GM12878 (cell line): ENCODE data around the gene GRIK3.

Source experiments
- HDAC6 ChIP-seq: fragments of 200-600 bp; sonication (generic); IDR thresholded peaks from one replicate; pipeline ENCODE4 v1.8.0; 2017; ENCODE audit warnings: antibody characterized with exemption; ENCODE audit not compliant: unreplicated experiment
- JUND ChIP-seq: IDR thresholded peaks from 2 replicates; pipeline ENCODE4 v1.6.1; 2012; ENCODE audit warnings: low read depth, mild to moderate bottlenecking, low read length, improper control_type of control experiment, moderate library complexity
- POLR2AphosphoS2 ChIP-seq: IDR thresholded peaks from 2 replicates; pipeline ENCODE4 v1.6.1; 2011; ENCODE audit warnings: low read depth, mild to moderate bottlenecking, low read length, improper control_type of control experiment, moderate library complexity
- TF ChIP-seq, protein P1 (sequence below), 3 experiments: IDR thresholded peaks in 2 of 3; conservative IDR thresholded peaks in 1 of 3; 2 replicates each; pipeline ENCODE4 v1.5.1; 2011; ENCODE audit warnings: low read depth in 3 of 3, low read length in 3 of 3, mild to moderate bottlenecking in 3 of 3, control low read depth in 2 of 3, moderate library complexity in 2 of 3, inconsistent platforms in 1 of 3, mixed read lengths in 1 of 3; ENCODE audit not compliant: control insufficient read depth in 2 of 3, insufficient read depth in 1 of 3; ENCODE audit errors: extremely low read depth in 1 of 3
- TF ChIP-seq, protein P2 (sequence below): IDR thresholded peaks from 2 replicates; pipeline ENCODE4 v1.6.1; 2012; ENCODE audit warnings: low read length, inconsistent platforms

GRCh38 chr1:36973056-36973455, 61.3 kb downstream of the GRIK3 start:
- TF ChIP-seq, protein P1, sequence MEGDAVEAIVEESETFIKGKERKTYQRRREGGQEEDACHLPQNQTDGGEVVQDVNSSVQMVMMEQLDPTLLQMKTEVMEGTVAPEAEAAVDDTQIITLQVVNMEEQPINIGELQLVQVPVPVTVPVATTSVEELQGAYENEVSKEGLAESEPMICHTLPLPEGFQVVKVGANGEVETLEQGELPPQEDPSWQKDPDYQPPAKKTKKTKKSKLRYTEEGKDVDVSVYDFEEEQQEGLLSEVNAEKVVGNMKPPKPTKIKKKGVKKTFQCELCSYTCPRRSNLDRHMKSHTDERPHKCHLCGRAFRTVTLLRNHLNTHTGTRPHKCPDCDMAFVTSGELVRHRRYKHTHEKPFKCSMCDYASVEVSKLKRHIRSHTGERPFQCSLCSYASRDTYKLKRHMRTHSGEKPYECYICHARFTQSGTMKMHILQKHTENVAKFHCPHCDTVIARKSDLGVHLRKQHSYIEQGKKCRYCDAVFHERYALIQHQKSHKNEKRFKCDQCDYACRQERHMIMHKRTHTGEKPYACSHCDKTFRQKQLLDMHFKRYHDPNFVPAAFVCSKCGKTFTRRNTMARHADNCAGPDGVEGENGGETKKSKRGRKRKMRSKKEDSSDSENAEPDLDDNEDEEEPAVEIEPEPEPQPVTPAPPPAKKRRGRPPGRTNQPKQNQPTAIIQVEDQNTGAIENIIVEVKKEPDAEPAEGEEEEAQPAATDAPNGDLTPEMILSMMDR (IDR thresholded peaks at IDR 0.05 in 2 of 3, conservative IDR thresholded peaks at IDR 0.05 in 1 of 3; ENCODE audit: control insufficient read depth in 2 of 3, extremely low read depth in 1 of 3, insufficient read depth in 1 of 3, low read depth in 3 of 3, low read length in 3 of 3): no peak
- no peak for TF ChIP-seq HDAC6
- TF ChIP-seq, protein P2, sequence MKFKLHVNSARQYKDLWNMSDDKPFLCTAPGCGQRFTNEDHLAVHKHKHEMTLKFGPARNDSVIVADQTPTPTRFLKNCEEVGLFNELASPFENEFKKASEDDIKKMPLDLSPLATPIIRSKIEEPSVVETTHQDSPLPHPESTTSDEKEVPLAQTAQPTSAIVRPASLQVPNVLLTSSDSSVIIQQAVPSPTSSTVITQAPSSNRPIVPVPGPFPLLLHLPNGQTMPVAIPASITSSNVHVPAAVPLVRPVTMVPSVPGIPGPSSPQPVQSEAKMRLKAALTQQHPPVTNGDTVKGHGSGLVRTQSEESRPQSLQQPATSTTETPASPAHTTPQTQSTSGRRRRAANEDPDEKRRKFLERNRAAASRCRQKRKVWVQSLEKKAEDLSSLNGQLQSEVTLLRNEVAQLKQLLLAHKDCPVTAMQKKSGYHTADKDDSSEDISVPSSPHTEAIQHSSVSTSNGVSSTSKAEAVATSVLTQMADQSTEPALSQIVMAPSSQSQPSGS: no peak
- TF ChIP-seq JUND: no peak
- TF ChIP-seq POLR2AphosphoS2: no peak
